Umbilical cord (tissue), 2 donors: ENCODE data around the gene KRTAP5-11. TPM values are rescaled to one million over a fixed set of nuclear protein-coding genes. Genes with fewer than 3 reads are reported as not detected.
"Not testable (repeated sequence)": the region's sequence is repeated elsewhere in the genome, so short reads cannot be mapped to it uniquely, and the experiment has no call there.

ENCODE experiments used
- DNase-seq: peaks from one replicate; pipeline ENCODE4 v3.0.0-alpha.2; 2015; ENCODE audit warnings: low spot score
- total RNA-seq: library from RNA; depleted of rRNA; stranded (reverse); fragments of >200 nt; gene quantifications from one replicate; pipeline ENCODE4 v1.2.3, GENCODE V29; 2014; ENCODE audit warnings: low replicate concordance; ENCODE audit not compliant: insufficient read depth

The KRTAP5-11 gene
- 8.9 TPM for total RNA-seq

- DNase-seq: no peak
Observed at GRCh38 chr11:71582309-71582895, at the start of gene KRTAP5-11. Gene KRTAP5-11, minus strand, starts transcription at chr11:71582875. Its CDS starts 38 bp downstream, at chr11:71582837.

GRCh38 chr11:71631551-71631950, 48.9 kb upstream of the KRTAP5-11 start:
- DNase-seq: not testable (repeated sequence)

GRCh38 chr11:71630071-71630470, 47.4 kb upstream of the KRTAP5-11 start:
- DNase-seq: not testable (repeated sequence)

GRCh38 chr11:71628943-71629342, 46.3 kb upstream of the KRTAP5-11 start:
- not testable (repeated sequence) for DNase-seq

GRCh38 chr11:71623226-71623625, 40.6 kb upstream of the KRTAP5-11 start:
- not testable (repeated sequence) for DNase-seq

- DNase-seq: not testable (repeated sequence)
Observed at GRCh38 chr11:71622561-71622960, 39.9 kb upstream of the KRTAP5-11 start.

- DNase-seq: peak; percentile 31
Observed at GRCh38 chr11:71615003-71615402, 32.3 kb upstream of the KRTAP5-11 start.

- not testable (repeated sequence) for DNase-seq
Observed at GRCh38 chr11:71614366-71614917, 31.8 kb upstream of the KRTAP5-11 start.

GRCh38 chr11:71613931-71614330, 31.3 kb upstream of the KRTAP5-11 start:
- not testable (repeated sequence) for DNase-seq

- DNase-seq: not testable (repeated sequence)
Observed at GRCh38 chr11:71611218-71611910, 28.7 kb upstream of the KRTAP5-11 start.

GRCh38 chr11:71608272-71608671, 25.6 kb upstream of the KRTAP5-11 start:
- DNase-seq: not testable (repeated sequence)

- DNase-seq: not testable (repeated sequence)
Observed at GRCh38 chr11:71607520-71608216, 25.0 kb upstream of the KRTAP5-11 start.

- not testable (repeated sequence) for DNase-seq
Observed at GRCh38 chr11:71606853-71607519, 24.3 kb upstream of the KRTAP5-11 start.

- DNase-seq: not testable (repeated sequence)
Observed at GRCh38 chr11:71604798-71605488, 22.3 kb upstream of the KRTAP5-11 start.

GRCh38 chr11:71603221-71603620, 20.5 kb upstream of the KRTAP5-11 start:
- not testable (repeated sequence) for DNase-seq

GRCh38 chr11:71589546-71589920, 6.9 kb upstream of the KRTAP5-11 start:
- DNase-seq: not testable (repeated sequence)

- DNase-seq: not testable (repeated sequence)
Observed at GRCh38 chr11:71588822-71589545, 6.3 kb upstream of the KRTAP5-11 start.

GRCh38 chr11:71588314-71588713, 5.6 kb upstream of the KRTAP5-11 start:
- not testable (repeated sequence) for DNase-seq

- not testable (repeated sequence) for DNase-seq
Observed at GRCh38 chr11:71585673-71586072, 3.0 kb upstream of the KRTAP5-11 start.

GRCh38 chr11:71582969-71583368, 294 bp upstream of the KRTAP5-11 start:
- DNase-seq: not testable (repeated sequence)
